Measurements from ENCODE around the gene POLH.

DNA sequence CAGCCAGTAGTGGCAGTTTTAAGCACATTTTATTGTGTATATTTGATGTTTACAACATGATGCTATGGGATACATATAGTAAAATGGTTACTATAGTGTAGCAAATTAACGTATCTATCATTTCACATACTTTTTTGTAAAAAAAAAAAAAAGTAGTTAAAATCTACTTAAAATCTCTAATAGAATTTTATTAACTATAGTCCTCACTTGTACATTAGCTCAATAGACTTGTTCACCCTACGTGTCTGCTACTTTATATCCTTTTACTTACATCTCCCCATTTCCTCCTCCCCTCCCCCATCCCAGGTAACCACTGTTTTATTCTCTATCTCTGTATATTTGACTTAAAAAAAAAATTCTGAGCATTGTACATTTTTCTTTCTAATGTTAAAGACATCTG lies 30.0 kb downstream of the POLH start:
- TF ChIP-seq CREB1 (CRISPR knock-in tag; IDR thresholded peaks at IDR 0.05; ENCODE audit: low read depth) (no peak), POLR2AphosphoS5 (IDR thresholded peaks at IDR 0.05; ENCODE audit: low read depth) (no peak), ZNF114 (CRISPR knock-in tag; IDR thresholded peaks at IDR 0.05) (no peak), EZH2 (IDR thresholded peaks at IDR 0.05; ENCODE audit: low read depth, unreplicated experiment) (no peak), EZH2phosphoT487 (IDR thresholded peaks at IDR 0.05; ENCODE audit: unreplicated experiment) (no peak), JUNB (IDR thresholded peaks at IDR 0.05; ENCODE audit: unreplicated experiment) (no peak), STAT1 (IDR thresholded peaks at IDR 0.05; ENCODE audit: unreplicated experiment) (no peak), ZNF331 (CRISPR knock-in tag; IDR thresholded peaks at IDR 0.05; ENCODE audit: low read depth) (no peak)
- TF ChIP-seq, protein P1, sequence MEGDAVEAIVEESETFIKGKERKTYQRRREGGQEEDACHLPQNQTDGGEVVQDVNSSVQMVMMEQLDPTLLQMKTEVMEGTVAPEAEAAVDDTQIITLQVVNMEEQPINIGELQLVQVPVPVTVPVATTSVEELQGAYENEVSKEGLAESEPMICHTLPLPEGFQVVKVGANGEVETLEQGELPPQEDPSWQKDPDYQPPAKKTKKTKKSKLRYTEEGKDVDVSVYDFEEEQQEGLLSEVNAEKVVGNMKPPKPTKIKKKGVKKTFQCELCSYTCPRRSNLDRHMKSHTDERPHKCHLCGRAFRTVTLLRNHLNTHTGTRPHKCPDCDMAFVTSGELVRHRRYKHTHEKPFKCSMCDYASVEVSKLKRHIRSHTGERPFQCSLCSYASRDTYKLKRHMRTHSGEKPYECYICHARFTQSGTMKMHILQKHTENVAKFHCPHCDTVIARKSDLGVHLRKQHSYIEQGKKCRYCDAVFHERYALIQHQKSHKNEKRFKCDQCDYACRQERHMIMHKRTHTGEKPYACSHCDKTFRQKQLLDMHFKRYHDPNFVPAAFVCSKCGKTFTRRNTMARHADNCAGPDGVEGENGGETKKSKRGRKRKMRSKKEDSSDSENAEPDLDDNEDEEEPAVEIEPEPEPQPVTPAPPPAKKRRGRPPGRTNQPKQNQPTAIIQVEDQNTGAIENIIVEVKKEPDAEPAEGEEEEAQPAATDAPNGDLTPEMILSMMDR (conservative IDR thresholded peaks at IDR 0.05; ENCODE audit: low read depth in 2 of 2), result no peak
- TF ChIP-seq, protein P2, sequence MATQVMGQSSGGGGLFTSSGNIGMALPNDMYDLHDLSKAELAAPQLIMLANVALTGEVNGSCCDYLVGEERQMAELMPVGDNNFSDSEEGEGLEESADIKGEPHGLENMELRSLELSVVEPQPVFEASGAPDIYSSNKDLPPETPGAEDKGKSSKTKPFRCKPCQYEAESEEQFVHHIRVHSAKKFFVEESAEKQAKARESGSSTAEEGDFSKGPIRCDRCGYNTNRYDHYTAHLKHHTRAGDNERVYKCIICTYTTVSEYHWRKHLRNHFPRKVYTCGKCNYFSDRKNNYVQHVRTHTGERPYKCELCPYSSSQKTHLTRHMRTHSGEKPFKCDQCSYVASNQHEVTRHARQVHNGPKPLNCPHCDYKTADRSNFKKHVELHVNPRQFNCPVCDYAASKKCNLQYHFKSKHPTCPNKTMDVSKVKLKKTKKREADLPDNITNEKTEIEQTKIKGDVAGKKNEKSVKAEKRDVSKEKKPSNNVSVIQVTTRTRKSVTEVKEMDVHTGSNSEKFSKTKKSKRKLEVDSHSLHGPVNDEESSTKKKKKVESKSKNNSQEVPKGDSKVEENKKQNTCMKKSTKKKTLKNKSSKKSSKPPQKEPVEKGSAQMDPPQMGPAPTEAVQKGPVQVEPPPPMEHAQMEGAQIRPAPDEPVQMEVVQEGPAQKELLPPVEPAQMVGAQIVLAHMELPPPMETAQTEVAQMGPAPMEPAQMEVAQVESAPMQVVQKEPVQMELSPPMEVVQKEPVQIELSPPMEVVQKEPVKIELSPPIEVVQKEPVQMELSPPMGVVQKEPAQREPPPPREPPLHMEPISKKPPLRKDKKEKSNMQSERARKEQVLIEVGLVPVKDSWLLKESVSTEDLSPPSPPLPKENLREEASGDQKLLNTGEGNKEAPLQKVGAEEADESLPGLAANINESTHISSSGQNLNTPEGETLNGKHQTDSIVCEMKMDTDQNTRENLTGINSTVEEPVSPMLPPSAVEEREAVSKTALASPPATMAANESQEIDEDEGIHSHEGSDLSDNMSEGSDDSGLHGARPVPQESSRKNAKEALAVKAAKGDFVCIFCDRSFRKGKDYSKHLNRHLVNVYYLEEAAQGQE (IDR thresholded peaks at IDR 0.05; ENCODE audit: unreplicated experiment), result no peak
- TF ChIP-seq, protein P3, sequence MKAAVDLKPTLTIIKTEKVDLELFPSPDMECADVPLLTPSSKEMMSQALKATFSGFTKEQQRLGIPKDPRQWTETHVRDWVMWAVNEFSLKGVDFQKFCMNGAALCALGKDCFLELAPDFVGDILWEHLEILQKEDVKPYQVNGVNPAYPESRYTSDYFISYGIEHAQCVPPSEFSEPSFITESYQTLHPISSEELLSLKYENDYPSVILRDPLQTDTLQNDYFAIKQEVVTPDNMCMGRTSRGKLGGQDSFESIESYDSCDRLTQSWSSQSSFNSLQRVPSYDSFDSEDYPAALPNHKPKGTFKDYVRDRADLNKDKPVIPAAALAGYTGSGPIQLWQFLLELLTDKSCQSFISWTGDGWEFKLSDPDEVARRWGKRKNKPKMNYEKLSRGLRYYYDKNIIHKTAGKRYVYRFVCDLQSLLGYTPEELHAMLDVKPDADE (IDR thresholded peaks at IDR 0.05), result no peak
- TF ChIP-seq, protein P4, sequence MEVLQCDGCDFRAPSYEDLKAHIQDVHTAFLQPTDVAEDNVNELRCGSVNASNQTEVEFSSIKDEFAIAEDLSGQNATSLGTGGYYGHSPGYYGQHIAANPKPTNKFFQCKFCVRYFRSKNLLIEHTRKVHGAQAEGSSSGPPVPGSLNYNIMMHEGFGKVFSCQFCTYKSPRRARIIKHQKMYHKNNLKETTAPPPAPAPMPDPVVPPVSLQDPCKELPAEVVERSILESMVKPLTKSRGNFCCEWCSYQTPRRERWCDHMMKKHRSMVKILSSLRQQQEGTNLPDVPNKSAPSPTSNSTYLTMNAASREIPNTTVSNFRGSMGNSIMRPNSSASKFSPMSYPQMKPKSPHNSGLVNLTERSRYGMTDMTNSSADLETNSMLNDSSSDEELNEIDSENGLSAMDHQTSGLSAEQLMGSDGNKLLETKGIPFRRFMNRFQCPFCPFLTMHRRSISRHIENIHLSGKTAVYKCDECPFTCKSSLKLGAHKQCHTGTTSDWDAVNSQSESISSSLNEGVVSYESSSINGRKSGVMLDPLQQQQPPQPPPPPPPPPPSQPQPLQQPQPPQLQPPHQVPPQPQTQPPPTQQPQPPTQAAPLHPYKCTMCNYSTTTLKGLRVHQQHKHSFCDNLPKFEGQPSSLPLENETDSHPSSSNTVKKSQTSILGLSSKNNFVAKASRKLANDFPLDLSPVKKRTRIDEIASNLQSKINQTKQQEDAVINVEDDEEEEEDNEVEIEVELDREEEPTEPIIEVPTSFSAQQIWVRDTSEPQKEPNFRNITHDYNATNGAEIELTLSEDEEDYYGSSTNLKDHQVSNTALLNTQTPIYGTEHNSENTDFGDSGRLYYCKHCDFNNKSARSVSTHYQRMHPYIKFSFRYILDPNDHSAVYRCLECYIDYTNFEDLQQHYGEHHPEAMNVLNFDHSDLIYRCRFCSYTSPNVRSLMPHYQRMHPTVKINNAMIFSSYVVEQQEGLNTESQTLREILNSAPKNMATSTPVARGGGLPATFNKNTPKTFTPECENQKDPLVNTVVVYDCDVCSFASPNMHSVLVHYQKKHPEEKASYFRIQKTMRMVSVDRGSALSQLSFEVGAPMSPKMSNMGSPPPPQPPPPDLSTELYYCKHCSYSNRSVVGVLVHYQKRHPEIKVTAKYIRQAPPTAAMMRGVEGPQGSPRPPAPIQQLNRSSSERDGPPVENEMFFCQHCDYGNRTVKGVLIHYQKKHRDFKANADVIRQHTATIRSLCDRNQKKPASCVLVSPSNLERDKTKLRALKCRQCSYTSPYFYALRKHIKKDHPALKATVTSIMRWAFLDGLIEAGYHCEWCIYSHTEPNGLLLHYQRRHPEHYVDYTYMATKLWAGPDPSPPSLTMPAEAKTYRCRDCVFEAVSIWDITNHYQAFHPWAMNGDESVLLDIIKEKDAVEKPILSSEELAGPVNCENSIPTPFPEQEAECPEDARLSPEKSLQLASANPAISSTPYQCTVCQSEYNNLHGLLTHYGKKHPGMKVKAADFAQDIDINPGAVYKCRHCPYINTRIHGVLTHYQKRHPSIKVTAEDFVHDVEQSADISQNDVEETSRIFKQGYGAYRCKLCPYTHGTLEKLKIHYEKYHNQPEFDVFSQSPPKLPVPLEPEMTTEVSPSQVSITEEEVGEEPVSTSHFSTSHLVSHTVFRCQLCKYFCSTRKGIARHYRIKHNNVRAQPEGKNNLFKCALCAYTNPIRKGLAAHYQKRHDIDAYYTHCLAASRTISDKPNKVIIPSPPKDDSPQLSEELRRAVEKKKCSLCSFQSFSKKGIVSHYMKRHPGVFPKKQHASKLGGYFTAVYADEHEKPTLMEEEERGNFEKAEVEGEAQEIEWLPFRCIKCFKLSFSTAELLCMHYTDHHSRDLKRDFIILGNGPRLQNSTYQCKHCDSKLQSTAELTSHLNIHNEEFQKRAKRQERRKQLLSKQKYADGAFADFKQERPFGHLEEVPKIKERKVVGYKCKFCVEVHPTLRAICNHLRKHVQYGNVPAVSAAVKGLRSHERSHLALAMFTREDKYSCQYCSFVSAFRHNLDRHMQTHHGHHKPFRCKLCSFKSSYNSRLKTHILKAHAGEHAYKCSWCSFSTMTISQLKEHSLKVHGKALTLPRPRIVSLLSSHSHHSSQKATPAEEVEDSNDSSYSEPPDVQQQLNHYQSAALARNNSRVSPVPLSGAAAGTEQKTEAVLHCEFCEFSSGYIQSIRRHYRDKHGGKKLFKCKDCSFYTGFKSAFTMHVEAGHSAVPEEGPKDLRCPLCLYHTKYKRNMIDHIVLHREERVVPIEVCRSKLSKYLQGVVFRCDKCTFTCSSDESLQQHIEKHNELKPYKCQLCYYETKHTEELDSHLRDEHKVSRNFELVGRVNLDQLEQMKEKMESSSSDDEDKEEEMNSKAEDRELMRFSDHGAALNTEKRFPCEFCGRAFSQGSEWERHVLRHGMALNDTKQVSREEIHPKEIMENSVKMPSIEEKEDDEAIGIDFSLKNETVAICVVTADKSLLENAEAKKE (CRISPR knock-in tag; IDR thresholded peaks at IDR 0.05), result no peak

All from GM23338 (cell line).